ENCODE results near the gene DSCAML1.

The DSCAML1 gene

DNA sequence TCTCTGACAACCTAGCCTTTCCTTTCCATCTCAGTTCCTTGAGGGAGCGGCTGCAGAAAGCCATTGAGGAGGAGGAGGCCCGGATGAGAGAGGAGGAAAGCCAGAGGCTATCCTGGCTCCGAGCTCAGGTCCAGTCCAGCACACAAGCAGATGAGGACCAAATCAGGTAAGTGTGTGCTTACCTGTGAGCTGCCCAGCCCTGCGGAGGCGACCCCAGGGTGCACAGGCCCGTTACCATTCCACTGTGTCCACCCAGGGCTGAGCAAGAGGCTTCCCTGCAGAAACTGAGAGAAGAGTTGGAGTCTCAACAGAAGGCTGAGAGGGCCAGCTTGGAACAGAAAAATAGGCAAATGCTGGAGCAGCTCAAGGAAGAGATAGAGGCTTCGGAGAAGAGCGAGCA lies 406.3 kb downstream of the DSCAML1 start:
- no peak for DNase-seq

GRCh38 chr11:117387992-117388755 lies 408.8 kb downstream of the DSCAML1 start:
- DNase-seq = no peak

DNA sequence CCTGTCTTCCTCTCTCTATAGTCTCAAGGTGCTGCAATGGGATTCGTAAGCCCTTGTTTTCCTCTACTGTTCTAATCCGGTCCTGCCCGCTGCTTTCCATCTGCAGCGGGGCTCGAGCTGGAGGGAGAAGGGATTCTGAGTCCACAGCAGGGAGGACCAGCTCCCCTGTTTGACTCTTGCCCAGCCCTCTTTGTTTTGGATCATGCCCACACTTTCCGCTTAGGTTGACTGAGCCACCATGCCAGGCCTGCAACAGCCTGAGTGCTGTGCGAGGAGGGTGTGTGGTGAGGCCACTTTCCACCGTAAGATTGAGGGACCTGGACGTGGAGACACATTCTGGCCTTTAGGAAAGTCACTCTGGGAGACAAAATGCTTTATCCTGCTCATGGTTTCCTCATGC lies 411.1 kb downstream of the DSCAML1 start:
- DNase-seq = no peak

GRCh38 chr11:117385471-117385870 lies 411.5 kb downstream of the DSCAML1 start:
- no peak for DNase-seq

DNA sequence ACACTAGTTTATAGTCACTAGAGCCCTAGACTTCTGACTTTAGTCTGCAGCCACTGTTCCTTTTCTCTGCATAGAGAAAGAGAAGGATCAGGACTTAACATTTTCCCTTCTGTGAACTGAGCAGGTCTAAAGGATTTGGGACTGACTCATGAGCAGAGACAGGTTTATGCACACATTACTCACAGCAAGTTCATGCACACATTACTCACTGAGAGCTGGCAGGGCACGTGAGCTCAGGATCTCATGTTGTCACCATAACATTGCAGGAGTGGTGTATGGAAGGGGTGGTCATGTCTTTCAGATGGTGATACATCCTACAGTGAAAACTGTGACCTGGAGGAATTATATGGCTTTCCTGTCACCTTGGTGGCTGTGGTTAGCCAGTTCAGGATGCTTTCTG lies 413.0 kb downstream of the DSCAML1 start:
- no peak for DNase-seq

GRCh38 chr11:117382746-117383145 lies 414.3 kb downstream of the DSCAML1 start:
- DNase-seq = no peak

- no peak for DNase-seq
Observed at GRCh38 chr11:117381481-117382387, 415.3 kb downstream of the DSCAML1 start.

GRCh38 chr11:117380676-117381075 lies 416.3 kb downstream of the DSCAML1 start:
- no peak for DNase-seq

GRCh38 chr11:117378976-117379865 lies 417.8 kb downstream of the DSCAML1 start:
- no peak for DNase-seq
